Ishikawa (cell line): ENCODE results near the gene NMUR1.

ENCODE experiments used
- CEBPB ChIP-seq: IDR thresholded peaks from 2 replicates; pipeline ENCODE4 v1.6.1; 2012
- CREB1 ChIP-seq: IDR thresholded peaks from 2 replicates; pipeline ENCODE4 v1.6.1; 2012; ENCODE audit warnings: low read depth
- EGR1 ChIP-seq: IDR thresholded peaks from 2 replicates; pipeline ENCODE4 v1.6.1; 2012
- EP300 ChIP-seq: IDR thresholded peaks from 2 replicates; pipeline ENCODE4 v1.6.1; 2012; ENCODE audit warnings: borderline replicate concordance
- FOXM1 ChIP-seq: IDR thresholded peaks from 2 replicates; pipeline ENCODE4 v1.6.1; 2012; ENCODE audit warnings: low read depth, borderline replicate concordance
- MAX ChIP-seq: IDR thresholded peaks from 2 replicates; pipeline ENCODE4 v1.6.1; 2012
- NFIC ChIP-seq: IDR thresholded peaks from 2 replicates; pipeline ENCODE4 v1.6.1; 2012
- RAD21 ChIP-seq: IDR thresholded peaks from 2 replicates; pipeline ENCODE4 v1.6.1; 2012; ENCODE audit warnings: low read depth
- REST ChIP-seq: IDR thresholded peaks from 2 replicates; pipeline ENCODE4 v1.6.1; 2012; ENCODE audit warnings: low read depth, mild to moderate bottlenecking
- TAF1 ChIP-seq: IDR thresholded peaks from 2 replicates; pipeline ENCODE4 v1.6.1; 2012; ENCODE audit warnings: low read depth, mild to moderate bottlenecking
- TEAD4 ChIP-seq: IDR thresholded peaks from 2 replicates; pipeline ENCODE4 v1.6.1; 2012
- USF1 ChIP-seq: IDR thresholded peaks from 2 replicates; pipeline ENCODE4 v1.6.1; 2012
- YY1 ChIP-seq: IDR thresholded peaks from 2 replicates; pipeline ENCODE4 v1.6.1; 2012; ENCODE audit warnings: low read depth
- ZBTB7A ChIP-seq: IDR thresholded peaks from 2 replicates; pipeline ENCODE4 v1.6.1; 2012; ENCODE audit warnings: low read depth

Gene NMUR1

GRCh38 chr2:231494669-231495068 is 35.6 kb downstream of the NMUR1 start:
- TF ChIP-seq NFIC (no peak), TEAD4 (no peak), CEBPB (no peak), RAD21 (no peak), TAF1 (no peak), USF1 (no peak), YY1 (no peak), EP300 (no peak), EGR1 (no peak), MAX (no peak)

GRCh38 chr2:231490801-231491200 is 39.4 kb downstream of the NMUR1 start:
- no peak for TF ChIP-seq YY1
- TF ChIP-seq REST: no peak

GRCh38 chr2:231489990-231490389 is 40.3 kb downstream of the NMUR1 start:
- TF ChIP-seq YY1 (no peak), REST (no peak), RAD21 (peak; percentile 22; the same call in 1 of the 2 replicates), NFIC (no peak), CEBPB (no peak), USF1 (no peak), MAX (no peak)

GRCh38 chr2:231488331-231488730 is 41.9 kb downstream of the NMUR1 start:
- no peak for TF ChIP-seq EGR1
- TF ChIP-seq YY1: no peak
- no peak for TF ChIP-seq USF1
- no peak for TF ChIP-seq TEAD4
- TF ChIP-seq ZBTB7A: no peak

- TF ChIP-seq USF1 (no peak), FOXM1 (no peak), TEAD4 (no peak), EP300 (no peak), TAF1 (no peak), YY1 (no peak), REST (no peak), CREB1 (no peak), CEBPB (no peak)
Measured at GRCh38 chr2:231486851-231487596, 43.2 kb downstream of the NMUR1 start.
